NCI-H2227 treated with DMSO at 0.1 percent for 48 hours (cell line): ENCODE measurements around the gene DLGAP1.

Source experiments
- DNase-seq: peaks from one replicate; lab custom pipeline; 2025; lab: John Stamatoyannopoulos, UW

DLGAP1 gene

DNA sequence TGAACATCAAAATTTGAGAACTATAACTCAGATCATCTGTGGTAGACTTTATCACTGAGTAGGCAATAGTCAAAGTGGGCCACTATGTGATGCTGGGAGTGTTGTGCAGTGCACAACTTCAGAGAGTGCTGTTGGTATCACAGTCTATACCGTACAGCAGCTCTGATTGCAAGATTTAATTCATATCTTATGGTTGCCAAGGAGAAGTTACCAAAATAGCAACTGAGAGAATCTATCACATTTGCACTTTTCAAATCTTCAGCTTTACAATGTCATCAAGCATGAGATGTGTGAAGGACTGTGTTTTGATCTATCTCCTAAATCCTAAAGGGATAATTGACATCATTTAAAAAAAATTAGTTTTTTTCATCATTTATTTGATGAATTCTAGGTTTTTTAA is 216.1 kb downstream of the DLGAP1 start:
- no peak for DNase-seq

DNA sequence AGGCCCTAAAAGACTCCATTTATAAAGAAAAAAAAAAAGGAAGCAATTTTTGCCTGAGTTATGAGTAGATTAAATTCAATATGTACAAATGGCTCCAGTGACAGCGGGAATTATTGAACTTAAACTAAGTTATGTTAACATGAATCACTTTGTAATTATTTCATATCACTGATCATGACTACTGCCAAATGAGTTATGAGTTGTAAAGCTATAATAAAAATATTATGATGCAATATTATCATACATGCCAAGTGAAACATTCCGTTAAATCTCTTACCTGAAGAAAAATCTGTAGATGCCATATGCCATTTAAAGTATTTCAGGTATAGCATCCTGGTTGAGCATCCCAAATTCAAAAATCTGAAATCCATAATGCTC is 217.5 kb downstream of the DLGAP1 start:
- DNase-seq = no peak

DNA sequence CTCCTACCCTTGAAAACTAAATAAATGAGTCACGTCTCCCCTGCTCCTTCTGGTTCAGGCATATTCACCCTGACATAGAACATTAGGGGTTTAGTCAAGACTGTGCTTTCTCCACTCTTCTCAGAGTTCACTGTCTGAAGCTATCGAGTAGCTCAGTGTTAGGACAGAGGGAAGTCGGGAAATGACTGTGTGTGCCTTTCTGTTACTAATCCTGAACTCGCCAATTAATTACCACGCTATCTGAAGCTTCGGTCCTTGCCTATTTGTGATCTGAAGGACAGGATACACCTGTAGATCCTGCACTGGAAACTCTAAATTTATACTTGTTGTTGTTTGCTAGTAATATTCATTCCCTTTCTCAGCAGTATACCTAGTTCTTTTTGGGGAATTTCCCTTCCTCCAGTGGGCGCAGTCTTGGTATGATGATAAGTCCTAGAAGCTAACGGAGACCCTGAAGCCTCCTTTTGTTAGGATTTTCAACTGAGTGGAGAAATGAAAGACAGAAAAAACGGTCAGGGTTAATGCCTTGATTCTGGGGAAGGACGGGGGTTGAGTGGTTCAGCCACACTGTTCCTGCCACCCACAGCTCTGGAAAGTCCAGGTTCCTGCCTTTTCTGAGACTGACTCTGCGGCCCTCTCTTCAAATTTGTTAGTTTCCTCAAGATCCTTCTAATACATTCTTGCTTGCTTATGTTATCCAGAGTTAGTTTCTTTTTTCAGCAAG is 218.0 kb downstream of the DLGAP1 start:
- DNase-seq = no peak

DNA sequence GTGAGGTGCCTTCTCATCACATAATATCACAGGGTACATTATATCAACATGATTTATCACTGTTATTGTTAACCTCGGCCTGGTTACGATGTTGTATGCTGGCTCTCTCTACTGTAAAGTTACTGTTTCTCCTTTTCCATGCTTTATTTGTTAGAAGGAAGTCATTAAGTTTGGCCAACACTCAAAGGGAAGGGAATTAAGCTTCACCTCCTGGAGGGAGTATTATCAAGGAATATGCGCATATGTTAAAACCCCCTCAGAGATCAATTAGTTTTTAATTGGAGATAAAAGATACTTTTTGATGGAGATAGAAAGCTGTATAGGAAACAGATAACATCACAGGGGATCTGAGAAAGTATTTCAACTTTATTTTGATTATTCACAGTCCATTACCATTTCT is 221.6 kb downstream of the DLGAP1 start:
- no peak for DNase-seq

DNA sequence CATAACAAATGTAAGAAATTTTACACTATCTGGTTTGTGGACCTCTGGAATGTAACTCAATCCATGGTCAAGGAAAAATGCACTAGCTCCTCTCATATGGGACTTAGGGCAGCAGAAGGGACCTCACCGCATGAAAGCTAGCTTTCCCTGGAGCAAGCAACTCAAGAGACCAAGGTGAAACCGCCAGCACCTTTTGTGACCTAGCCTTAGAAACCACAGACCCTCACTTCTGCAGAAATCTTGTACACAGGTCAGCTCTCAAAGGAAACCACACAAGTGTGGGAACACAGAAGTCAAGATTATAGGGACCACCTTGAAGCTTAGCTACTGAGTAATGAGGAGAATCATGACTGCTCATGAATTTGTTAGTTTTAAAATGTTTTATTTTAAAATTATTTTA is 222.5 kb downstream of the DLGAP1 start:
- DNase-seq = no peak

DNA sequence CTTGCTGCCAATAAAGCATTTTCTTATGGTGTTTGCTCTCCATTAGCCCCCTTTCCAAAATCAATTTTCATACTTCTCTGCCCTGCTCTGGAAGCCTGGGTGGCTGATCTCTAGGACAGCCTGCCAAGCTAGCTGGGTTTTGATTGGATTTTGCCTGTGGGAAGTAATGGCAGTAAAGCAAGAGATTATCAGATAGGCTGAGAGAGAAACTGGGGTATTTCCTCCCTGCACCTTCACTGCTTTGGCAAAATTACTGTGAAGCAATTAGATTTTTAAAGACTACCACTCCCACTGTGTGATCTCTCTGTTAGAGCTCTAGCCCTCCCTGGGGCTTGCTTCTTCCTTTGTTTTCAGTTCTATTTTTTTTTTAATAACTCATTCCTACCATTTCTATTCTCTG is 223.8 kb downstream of the DLGAP1 start:
- DNase-seq = no peak

DNA sequence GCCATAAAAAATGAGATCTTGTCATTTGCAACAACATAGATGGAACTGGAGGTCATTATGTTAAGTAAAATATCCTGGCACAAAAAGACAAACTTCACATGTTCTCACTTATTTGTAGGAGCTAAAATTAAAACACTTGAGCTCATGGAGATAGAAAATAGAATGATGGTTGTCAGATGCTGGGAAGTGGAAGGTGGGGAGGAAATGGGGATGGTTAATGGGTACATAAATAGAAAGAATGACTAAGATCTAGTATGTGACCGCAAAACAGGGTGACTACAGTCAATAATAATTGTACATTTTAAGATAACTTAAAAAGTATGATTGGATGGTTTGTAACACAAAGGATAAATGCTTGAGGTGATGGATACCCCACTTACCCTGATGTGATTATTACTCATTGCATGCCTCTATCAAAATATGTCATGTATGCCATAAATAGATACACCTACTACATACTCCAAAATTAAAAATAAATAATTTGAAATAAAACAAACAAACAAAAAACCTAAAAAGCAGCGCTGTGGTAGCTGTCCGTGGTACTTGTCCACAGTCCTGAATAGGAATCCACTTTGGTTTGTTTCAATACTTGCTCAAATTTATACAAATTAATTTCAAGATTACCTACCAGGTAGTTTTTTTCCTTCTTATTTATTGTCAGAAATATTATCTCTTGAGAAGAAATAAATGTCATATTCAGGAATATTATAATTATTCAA is 224.5 kb downstream of the DLGAP1 start:
- no peak for DNase-seq

DNA sequence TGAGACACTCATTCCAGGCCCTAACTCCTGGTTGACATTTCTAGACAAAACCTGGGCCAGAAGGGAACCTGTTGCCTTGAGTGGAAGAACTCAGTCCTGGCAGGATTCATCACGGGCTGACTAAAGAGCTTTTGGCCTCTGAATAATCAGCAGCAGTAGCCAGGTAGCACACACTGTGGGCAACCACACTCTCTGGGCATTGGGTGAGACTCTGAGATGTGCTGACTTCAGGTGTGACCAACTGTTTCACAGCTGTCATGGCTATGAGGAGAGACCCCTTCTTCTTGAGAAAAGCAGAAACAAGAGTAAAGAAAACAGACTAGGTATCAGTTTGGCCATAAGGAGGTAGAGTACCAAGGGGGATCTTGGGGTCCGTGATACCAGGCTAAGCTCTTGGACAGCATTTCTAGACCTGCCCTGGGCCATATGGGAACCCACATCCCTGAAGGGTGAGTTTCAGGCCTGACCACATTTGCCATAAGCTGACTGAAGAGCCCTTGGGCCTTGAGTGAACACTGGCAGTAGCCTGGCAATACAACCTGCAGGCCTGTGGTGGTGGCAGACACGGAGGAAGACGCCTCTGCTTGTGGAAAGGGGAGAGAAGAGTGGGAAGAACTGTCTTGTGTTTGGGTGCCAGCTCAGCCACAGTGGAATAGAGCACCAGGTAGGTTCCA is 230.9 kb downstream of the DLGAP1 start:
- DNase-seq = no peak

GRCh38 chr18:4211111-4211837 is 243.8 kb downstream of the DLGAP1 start:
- DNase-seq = no peak

DNA sequence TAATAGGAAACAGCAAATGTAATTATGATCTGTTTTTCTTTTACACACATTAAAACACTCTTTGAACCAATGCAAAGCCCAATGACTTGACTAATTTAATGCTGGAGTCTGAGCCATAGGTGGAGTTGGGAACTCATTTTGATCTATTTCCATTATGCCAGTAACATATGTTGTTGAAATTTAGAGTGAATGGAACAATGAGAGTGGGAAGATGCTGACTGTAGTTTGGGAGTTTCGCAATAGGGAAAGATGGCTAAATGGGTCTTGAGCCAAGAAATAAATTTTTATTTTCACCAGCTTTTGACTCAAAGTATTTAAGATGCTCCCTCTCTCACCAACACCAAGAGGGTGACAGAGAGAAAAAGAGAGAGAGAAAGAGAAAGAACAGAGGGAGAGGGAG is 246.7 kb downstream of the DLGAP1 start:
- DNase-seq = no peak

DNA sequence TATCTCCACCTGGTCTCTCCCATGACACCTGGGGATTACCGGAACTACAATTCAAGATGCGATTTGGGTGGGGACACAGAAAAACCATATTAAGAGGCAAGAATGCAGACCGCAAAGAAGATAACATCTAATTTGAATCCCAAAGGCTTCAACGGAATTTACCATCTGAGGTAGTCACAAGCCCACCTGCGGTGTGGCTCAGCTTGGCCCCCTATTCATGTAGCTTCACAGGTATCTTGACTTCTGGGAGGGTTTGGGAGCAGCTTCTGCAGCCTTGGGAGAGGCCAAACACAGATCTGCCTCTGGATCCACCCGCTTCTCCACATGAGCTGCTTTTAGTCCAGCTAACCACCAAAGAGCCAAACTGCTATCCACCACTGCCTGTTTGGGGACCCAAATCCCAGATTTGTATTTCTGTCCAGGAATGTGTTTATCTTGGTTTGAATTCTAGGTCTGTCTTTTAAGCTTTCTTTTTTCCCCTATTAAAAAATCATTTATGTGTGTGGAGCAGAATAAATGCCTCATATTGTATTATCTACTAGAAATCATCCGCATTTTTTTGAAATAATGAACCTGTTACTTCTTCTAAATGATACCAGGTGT is 247.6 kb downstream of the DLGAP1 start:
- no peak for DNase-seq

DNA sequence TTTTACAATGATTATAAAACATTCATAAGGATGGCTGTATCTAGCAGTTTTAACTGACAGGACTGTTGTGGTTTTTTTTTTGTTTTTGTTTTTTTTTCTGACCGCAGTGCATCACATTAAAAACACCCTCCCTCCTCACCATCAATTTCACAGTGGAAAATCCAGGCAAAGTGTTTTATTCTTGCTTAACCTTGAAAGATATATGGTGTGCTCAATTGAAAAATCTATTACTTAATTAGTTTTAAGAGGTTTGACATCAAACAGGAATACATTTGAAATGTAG is 250.7 kb downstream of the DLGAP1 start:
- no peak for DNase-seq

DNA sequence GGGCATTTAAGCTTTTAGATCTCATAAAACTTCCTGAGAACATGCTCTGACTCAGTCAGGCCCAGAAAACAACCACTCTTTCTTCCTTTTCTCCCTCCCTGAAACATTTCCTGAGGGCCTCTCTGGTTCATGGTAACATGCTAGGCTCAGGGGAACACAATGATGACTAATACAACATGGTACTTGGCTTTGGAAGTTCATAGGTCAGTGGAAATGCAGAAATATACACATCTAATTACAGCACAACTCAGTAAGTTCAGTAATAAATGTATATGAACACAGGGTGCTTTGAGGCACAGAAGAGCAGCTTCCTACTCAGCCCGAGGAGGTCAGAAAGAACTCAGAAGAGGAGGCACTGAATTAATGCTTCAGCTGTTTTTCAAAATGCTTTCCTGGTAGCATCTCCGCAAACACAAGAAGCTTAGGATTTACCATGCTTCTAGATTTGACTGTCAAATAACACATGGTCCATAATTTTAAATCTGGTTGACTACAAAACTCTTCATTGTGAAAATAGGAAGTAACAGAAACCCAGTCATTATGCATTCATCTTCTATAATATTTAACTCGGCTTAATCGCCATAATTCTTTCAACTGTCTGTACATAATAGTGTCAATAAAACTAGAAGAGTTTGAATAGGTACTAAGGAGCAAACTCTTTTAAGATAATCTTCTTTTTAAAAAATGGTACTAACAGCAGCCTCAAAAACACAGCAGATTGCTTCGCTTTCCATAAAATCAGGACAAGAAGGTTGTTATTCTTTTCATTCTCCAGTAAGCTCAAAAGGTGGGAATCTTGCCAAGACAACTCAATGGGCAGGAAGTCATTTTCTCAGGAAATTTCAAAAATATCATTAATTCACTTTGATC is 251.3 kb downstream of the DLGAP1 start:
- no peak for DNase-seq

- no peak for DNase-seq
These were observed 254.7 kb downstream of the DLGAP1 start for GRCh38 chr18:4200399-4200798.

DNA sequence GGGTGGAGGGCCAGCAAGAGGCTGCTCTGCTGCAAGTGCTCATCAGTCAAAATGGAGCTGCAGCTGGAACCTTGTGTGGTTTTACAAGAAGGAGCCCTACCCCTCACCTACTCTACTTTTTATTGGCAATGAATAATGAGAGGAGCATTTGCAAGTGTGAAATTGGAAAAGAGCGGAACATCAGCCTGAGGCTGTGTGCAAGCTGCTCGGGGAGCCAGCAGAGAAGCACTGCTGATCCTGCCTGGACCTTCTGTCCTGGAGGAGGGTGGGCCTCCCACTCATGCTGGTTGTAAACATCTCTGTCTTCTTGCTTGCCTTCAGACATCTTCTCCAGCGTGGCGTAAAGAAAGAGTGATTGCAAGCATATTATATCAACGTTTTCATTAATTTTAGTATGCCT is 256.2 kb downstream of the DLGAP1 start:
- no peak for DNase-seq

DNA sequence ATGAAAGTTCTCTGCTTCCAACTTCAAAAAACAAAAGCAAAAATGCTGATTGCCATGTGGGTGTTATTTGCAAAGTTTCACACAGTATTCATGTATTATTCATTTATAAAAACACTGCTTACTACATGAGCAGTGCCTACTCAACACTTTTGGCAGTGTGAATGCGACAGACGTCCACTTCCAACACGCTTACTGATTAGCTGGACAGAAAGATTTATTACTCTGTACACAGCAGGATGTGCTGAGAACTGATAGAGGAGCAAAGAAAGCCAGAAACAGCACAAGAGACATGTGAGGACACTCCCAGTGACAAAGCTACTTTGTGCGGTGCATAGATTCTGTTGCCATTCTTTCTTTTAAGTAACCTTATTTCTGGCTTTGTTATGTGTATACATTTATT is 258.8 kb downstream of the DLGAP1 start:
- DNase-seq = no peak

GRCh38 chr18:4193086-4193485 is 262.0 kb downstream of the DLGAP1 start:
- no peak for DNase-seq

- DNase-seq = no peak
These were observed 273.1 kb downstream of the DLGAP1 start for GRCh38 chr18:4181882-4182568.

GRCh38 chr18:4181086-4181485 is 274.0 kb downstream of the DLGAP1 start:
- no peak for DNase-seq

DNA sequence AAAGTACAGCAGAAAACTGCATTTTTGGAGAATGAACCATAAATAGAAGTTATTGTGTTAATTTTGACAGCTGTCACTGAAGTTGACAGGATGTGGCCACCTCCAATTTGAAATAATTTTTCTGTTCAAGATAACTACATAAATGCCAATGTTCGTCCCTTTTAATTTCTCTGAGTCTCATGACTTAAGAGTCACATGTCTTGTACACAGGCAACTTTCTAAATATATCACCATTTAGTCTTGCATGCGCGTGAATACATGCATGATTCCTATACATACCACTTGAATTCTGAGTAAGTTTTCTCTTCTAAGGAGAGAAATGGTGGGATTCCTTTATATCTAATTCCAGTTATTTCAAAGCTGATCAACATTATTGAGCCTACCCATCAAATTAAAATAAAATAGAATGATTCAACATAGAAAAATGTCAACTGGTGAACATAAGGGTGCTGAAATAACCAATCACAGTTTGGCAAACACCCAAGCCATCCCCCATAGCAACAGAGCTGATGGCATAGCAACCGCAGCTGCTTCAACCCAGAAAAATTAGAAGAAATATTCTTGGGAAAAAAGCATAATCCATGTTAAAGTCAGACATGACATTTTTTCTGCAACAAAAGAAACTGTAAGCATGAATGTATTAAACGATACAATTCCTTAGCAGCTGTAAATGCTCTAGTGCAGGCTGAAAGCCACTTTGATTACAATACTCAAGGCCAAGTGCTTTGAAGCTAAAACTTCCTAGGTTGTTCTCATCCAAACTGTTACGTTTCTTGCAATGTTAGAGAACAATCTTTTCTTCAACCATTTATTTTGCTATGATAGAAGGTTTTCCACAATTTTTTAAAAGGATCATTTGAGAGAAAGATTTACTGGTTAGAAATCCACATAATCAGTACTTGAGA is 282.7 kb downstream of the DLGAP1 start:
- DNase-seq = no peak
